G401 (cell line): ENCODE data around the gene PF4V1. TPM values are rescaled to one million over a fixed set of nuclear protein-coding genes. Genes with fewer than 3 reads are reported as not detected.
"Not testable (repeated sequence)": the region's sequence is repeated elsewhere in the genome, so short reads cannot be mapped to it uniquely, and the experiment has no call there.

Experiments used
- DNase-seq: peaks from one replicate; pipeline ENCODE4 v3.0.0-alpha.2; 2015; ENCODE audit warnings: low spot score
- in situ Hi-C: cut with HindIII; loops from 2 replicates; pipeline ENCODE4 v1.10.0; 2016; ENCODE audit warnings: low sequenced_read_pairs, mixed read lengths
- total RNA-seq: library from RNA; depleted of rRNA; stranded (reverse); fragments of >200 nt; shearing (Covaris generic); gene quantifications from 2 replicates; pipeline ENCODE4 v1.2.3, GENCODE V29; 2014; rRNA removed

The PF4V1 gene
- total RNA-seq, 1 experiment from 2014 or later: not detected

GRCh38 chr4:73896416-73896815 is 43.3 kb downstream of the PF4V1 start:
- in situ Hi-C loops: no loop called here
- no peak for DNase-seq

- in situ Hi-C loops: no loop called here
Observed at GRCh38 chr4:73897380-73898136, 44.5 kb downstream of the PF4V1 start.

GRCh38 chr4:73899338-73899737 is 46.2 kb downstream of the PF4V1 start:
- DNase-seq, in situ Hi-C loops: not testable (repeated sequence)

More at GRCh38 chr4:73897380-73898136, 44.5 kb downstream of the PF4V1 start:
- no peak for DNase-seq

- in situ Hi-C loops: no loop called here
- DNase-seq: no peak
Observed at GRCh38 chr4:73901031-73901430, 47.9 kb downstream of the PF4V1 start.

- in situ Hi-C loops: no loop called here
- no peak for DNase-seq
Observed at GRCh38 chr4:73902038-73902637, 49.0 kb downstream of the PF4V1 start.

GRCh38 chr4:73902817-73903547 is 49.9 kb downstream of the PF4V1 start:
- DNase-seq: no peak
- in situ Hi-C loops: no loop called here

Other genes starting within 250 kb of the PF4V1 start
- not detected in 2 replicates for gene RASSF6, start 232.9 kb upstream of the PF4V1 start, total RNA-seq
- gene CXCL8, start 112.7 kb upstream of the PF4V1 start, total RNA-seq: not detected in 2 replicates
- gene CXCL6, start 16.6 kb upstream of the PF4V1 start, total RNA-seq: not detected in 2 replicates
- gene CXCL1, start 16.1 kb downstream of the PF4V1 start, total RNA-seq: not detected in 2 replicates
- not detected in 2 replicates for gene PF4, start 128.7 kb downstream of the PF4V1 start, total RNA-seq
- not detected in 2 replicates for gene PPBP, start 134.9 kb downstream of the PF4V1 start, total RNA-seq
- not detected in 2 replicates for gene CXCL5, start 145.4 kb downstream of the PF4V1 start, total RNA-seq
- gene CXCL3, start 185.4 kb downstream of the PF4V1 start, total RNA-seq: not detected in 2 replicates
- gene CXCL2, start 245.9 kb downstream of the PF4V1 start, total RNA-seq: not detected in 2 replicates